Kidney tubule cell (primary cell): ENCODE data around the gene PDZD2.
A peak's percentile ranks its signal among the peaks of the same experiment; 100 is the strongest.
"Not testable (repeated sequence)": the region's sequence is repeated elsewhere in the genome, so short reads cannot be mapped to it uniquely, and the experiment has no call there.

Experiments
- DNase-seq: peaks from one replicate; pipeline ENCODE4 v3.0.0-alpha.2; 2018; ENCODE audit warnings: low spot score

The PDZD2 gene

DNA sequence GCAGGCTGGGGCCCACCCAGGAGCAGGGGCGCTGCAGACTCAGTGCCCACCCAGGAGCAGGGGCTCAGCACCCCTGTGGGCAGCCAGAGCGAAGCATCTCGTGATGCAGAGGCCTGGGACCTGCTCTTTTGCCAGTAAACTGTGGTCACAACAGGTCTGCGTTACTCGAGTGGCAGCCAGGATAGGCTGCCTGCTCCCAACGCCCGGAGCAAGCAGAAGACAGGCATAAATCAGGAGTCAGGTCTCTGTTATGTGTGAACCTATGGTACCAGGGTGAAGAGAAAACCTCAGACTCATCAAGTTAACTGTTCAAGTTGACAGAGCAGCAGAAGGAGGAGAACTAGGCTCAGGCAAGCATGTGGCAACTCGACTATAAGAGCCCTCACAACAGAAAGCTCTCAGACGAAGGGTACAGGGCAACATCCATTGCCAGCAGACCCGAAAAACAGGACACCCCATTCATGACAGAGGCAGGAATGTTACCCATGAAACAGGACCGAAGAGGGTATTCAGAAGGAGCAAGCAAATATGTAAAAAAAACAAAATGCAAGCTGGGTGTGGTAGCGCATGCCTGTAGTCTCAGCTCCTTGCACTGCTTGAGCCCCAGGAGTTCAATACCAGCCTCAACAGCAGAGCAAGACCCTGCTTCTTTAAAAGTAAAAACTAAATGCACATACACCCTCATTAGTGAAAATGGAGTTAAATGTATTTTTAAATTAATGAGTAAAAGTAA lies 463.5 kb downstream of the PDZD2 start:
- DNase-seq, result no peak

DNA sequence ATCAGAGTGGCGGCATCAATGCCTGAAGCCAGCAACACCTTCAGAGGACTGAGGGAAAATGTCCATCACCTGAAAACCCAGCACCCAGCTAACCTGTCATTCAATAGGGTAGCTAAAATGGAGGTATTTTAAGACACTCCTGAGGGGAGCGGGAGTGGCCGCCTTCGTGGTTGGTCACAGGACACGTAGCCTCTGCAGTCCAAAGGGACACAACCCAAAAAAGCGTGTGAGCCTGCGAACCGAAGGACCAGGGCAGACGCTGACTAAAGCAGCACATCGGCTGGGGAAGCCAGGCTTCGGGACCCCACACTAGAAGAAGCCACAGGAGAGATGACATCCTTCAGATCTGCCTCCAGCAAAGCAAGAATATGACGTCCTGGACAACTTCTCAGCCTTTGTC lies 464.6 kb downstream of the PDZD2 start:
- DNase-seq, result no peak

DNA sequence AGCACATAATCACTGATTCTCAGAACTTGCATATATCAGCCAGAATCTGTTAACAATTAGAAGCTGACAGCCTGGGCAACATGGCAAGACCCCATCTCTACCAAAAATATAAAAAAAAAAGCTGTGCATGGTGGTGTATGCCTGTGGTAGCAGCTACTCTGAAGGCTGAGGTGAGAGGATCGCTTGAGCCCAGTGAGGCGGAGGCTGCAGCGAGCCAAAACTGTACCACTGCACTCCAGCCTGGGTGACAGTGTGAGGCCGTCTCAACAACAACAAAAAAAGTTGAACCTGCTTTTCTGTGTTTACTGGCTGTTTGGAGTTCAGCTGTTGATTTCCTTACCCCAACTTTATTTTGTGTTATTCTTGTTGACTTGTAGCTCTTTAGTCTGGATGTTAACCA lies 468.4 kb downstream of the PDZD2 start:
- DNase-seq, result no peak

DNA sequence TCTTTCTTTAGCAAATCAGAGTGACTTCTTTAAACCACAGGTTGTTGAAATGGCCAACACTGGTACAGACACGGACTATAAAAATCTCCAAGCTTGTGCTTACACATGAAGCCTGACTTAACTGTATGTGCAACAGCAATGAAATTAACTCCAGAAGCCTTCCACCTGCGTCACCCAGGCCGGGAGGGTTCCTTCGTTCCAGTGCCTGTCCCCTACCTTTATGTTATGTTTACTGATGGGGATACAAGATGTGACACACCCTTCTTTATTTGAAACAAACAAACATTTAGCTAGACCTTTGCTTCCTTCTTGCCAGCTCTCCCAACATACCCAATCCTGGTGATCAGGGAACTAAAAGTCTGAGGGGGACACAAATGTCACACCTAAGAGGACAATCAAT lies 469.2 kb downstream of the PDZD2 start:
- DNase-seq, result no peak

DNA sequence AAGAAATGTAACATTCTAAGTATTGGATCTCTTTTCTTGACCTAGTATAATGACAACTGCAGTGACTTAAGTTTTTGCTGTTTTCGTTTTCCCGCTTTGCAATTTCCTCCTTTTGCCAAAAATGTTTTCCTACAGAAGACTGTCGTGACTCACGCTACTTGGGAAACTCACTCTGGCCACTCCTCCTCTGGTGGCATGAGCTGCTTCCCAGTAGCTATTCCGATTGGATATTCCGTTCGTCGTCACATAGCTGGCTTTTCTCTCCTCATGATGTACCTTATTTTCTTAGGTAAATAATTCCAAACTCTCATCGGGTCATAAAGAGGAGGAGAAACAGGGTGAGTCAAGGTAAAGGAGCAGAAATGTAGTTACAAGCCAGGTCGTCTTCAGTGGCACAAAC lies 470.3 kb downstream of the PDZD2 start:
- DNase-seq, result no peak

DNA sequence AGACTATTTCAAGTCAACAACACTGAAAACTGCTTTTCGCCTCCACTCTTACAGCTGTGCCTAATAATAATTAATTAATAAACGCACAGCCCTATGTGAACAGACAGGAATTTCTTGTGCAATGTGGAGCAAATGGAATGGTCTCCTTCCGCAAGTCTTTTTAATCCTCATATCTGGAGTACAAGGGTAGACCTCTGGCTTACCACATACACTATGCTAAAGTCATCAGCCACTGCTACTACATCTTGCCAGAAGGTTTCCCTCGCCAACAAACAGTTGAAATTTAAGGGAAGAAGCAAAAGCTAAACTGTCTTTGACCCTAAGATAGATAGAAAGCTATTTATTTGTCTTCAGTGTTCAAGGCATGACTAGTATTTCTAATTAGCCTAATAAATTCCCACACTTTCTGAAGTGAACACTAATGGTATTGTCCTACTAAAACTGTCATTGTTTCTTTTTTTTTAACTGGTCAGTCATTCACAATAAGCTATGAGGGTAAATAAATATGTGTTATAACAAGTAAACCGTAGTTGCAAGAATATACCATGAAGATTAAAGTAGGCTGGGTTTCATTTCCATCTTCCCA lies 471.3 kb downstream of the PDZD2 start:
- no peak for DNase-seq

DNA sequence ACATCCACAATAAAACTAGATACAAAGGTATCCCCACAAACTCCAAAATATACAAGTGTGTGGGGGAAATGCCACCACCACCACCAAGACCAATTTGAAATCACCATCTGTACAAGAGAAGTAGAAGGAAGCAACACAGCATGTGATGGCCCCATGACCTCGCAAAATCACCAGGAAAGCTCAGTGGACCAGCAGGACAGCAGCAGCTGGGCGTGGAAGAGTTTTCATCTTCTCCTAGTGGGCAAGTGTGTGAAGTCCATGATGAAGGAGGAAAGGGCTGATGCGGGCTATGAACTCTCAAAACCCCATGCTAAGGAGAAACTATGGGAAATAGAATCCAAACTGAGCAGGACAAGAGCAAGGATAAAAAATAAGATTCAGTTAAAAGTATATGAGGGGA lies 477.1 kb downstream of the PDZD2 start:
- DNase-seq, result no peak

DNA sequence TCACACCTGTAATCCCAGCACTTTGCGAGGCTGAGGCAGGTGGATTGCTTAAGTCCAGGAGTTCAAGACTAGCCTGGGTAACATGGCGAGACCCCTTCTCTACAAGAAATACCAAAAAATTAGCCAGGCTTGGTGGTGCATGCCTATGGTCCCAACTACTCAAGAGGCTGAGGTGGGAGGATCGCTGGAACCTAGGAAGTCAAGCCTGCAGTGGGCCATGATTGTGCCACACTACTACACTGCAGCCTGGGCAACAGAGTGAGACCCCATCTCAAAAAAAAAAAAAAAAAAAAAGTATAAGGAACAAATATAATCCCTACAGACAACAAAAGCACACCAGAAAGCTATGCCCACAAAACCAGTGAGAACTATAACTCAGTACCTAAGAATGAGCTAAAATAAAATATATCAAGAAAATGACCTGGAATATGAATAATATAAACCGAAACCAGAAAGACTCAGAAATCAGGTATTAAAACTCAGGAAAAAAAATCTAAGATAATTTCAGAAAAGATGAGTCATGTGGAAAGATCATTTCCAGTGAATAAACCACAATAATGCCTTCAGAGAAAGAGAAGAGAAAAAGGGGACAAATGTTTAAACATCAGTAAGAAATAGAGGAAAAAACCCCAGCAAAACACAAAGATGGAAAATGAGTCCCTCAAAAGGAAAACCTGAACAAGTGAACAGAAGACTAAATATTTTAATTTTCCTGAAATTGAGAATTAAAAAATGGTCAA lies 477.8 kb downstream of the PDZD2 start:
- DNase-seq, result no peak

DNA sequence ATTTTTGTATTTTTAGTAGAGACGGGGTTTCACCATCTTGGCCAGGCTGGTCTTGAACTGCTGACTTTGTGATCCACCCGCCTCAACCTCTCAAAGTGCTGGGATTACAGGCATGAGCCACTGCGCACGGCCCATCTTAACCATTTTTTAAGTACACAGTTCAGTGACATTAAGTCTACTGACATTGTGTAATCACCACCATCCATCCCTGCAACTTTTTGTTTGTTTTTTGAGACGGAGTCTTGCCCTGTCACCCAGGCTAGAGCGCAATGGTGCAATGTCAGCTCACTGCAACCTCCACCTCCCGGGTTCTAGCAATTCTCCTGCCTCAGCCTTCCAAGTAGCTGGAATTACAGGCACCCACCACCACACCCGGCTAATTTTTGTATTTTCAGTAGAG lies 480.0 kb downstream of the PDZD2 start:
- DNase-seq, result not testable (repeated sequence)

DNA sequence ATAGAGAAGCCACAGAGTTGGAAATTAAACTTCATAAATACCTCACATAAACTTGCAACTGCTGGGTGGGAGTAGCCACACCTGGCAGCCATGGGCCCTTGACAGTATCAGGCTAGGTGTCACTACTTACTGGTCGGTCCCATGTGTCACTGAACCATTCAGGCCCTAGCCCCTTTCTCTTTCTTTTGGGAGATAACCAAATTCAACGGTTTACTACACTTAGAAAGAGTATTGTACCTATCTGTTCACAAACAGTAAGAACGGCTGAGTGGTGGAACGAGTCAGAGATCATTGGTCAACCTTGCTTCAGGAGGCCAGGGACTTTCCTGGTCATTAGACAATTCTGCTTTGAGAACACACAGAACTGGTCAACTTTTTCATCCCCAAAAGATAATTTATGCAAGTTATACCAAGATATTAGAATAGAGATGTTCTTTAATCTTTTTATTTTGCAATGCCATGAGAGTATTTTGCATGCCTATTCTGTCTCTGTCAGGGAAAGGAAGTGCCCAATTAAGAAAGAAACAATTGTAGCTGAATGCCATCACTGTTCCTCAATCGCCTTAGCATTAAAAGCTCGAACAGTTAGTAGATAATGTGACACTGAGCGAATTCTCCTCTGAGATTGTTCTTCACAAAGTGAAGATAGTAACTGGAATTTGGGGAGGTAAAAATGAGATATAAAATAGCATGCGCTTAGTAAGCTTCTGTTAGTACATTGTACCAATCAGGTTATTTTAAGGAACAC lies 484.3 kb downstream of the PDZD2 start:
- DNase-seq, result peak; percentile 11

DNA sequence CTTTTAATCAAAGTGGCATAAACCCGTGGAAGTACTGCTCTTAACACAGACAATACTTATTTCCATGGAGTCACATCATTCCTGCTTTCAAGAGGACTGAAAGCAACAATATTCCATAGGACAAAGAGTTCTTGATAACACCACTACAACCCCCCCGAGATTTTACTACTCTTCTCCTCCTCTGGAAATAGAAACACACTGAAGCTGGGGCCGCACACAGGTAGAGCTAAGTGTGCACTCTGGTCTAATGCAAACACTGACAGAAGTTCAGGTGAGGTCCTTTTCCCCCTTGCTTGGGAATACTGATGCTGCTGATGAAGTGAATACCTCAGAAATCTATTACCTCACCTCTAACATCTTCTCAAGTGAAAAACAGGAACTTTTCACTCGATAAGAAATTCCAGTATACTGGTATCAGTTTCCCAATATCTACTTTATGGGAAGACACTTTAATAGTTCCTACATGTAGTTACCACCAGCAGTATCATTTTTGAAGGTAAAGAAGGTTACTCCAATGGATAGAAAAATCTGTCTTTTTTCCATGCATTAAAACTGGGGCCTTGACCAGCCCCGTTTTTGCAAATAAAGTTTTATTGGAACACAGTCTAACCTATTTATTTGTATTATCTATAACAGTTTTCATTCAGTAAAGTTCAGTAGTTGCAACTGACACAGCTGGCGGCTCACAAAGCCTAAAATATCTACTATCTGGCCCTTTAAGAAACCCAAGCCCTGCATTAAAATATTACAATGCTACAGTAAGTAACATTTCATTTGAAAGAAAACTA lies 485.2 kb downstream of the PDZD2 start:
- DNase-seq, result no peak

DNA sequence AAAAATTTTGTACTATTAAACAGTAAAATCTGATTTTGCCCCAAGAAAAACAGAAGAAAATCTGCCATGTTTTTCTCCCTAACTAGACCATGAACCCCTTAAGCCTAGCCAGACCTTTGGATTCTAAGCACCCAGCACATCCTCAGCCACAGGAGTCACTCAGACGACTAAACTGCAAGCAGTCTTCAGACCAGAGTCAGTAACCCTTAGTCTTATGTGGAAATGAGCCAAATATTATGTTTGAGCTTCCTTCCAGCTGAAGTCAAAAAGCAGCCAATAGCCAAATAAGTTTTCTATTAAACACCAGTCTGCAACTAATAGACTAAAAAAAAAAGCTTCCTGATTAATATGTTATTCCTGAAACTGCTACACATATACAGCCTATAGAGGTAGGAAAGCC lies 487.8 kb downstream of the PDZD2 start:
- DNase-seq, result peak; percentile 10

DNA sequence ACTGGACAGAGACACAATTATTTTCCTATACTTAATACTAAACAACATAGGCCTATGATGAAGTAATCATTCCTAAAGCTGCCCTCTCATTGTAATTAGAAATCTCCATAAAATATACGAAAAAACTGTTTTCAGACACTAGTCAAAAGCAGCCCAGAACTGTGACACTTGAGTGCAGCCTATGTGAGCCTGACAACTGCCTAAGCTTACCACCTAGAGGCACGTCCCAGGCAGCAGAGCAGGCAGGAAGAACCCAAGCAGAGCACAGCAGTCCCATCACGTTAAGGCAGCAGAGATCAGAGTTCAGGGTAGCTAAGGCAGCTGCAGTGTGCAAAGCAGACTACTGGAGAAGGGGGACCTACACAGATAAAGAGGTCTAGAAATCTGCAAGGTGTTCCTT lies 488.8 kb downstream of the PDZD2 start:
- no peak for DNase-seq

DNA sequence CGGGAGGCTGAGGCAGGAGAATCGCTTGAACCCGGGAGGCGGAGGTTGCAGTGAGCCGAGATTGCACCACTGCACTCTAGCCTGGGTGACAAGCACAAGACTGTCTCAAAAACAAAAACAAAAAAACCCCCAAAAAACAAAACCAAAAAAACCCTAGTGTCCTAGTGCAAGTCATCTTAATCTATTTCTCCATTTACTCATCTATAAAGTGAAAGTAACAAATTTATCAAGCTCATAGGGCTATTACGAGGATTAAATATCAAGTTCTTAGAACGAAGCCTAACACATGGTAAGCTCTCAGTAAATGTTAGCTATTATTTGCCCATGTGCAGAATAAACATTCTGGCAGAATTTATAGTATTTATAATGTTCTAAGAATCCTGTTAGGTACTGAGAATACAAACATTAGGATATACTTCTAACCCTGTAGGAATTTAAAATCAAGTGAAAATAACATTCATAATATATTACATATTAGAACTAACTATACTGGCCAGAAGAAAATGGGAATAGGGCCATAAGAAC lies 490.2 kb downstream of the PDZD2 start:
- DNase-seq, result no peak

DNA sequence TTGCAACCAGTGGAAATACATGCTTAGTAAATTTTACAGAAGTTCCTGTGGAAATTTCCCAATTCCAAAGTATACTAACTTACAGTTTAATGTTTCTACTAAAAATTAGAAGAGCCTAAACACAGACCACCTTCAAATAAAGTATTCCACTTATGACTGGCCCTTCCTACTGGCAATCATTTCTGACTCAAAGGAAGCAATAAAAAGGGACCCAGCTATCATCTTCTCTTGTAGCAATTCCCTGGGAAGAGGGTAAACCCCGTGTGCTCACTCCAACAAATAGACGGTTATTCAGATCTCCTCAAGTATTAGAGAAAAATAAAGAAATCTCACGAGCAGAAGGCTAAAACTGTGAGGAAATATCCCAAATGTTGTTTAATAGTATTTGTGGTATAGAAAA lies 491.9 kb downstream of the PDZD2 start:
- no peak for DNase-seq

DNA sequence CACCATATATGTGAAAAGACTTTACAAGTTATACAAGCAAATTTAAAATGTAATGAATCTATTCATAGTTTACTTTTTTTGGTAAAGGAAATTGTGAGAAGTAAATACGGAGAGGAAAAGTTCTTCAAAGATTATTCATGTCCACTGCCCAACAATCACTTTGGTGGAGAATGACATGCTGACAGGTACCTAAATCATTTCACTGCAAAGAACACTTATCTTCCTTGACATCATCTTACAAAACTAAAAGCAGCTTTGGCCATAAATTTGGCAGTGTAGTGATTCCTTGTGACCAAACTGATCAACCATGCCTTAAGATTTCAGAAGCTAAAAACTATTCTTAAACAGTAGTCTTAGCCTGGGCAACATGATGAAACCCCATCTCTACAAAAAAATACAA lies 492.7 kb downstream of the PDZD2 start:
- DNase-seq, result no peak

DNA sequence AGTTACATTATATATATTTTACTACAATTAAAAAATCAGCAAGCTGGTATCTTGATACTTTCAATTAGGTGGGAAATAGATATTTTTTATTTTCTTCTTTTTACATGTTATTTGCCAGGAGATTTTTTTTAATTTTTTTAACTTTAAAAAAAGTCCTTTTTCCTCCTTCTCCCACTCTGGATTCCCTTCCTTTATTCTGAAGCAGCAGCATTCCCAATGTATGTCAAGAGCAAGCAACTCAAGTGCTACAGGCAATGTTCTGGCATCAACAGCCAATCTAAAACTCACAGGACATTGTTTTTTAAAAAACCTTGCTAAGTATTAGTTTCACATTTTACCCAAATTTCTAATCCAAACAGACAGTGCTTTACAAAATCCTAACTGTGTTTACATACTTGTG lies 493.8 kb downstream of the PDZD2 start:
- DNase-seq, result no peak

DNA sequence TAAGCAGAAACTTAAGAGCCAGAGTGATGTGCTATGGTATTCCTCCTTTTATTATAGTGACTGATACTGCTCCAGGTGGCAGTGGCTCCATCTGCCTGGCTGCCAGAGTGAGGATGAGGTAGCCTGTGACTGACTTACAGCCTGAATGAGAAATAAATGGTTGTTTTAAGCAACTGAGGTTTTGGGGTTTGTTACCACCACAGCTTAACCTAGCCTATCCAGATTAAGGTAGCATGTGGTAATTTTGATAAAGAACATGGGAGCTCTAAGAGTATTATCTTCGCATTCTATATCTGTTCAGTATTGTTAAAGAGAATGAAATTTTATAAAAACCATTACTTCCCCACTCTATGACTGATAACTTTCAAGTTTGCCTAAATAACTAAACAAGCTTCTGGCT lies 496.2 kb downstream of the PDZD2 start:
- no peak for DNase-seq

DNA sequence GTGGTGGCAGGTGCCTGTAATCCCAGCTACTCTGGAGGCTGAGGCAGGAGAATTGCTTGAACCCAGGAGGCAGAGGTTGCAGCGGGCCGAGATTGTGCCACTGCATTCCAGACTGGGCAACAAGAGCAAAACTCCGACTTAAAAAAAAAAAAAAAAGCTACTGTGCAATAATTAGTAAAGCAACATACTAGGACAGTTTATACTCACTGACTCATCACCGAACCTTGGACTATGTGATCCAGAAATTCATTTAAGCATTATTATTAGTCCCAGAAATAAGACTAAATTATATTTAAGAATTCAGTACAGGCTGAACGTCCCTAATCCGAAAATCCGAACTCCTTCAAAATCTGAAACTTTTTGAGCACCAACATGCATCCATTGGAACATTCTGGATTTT lies 497.4 kb downstream of the PDZD2 start:
- no peak for DNase-seq

DNA sequence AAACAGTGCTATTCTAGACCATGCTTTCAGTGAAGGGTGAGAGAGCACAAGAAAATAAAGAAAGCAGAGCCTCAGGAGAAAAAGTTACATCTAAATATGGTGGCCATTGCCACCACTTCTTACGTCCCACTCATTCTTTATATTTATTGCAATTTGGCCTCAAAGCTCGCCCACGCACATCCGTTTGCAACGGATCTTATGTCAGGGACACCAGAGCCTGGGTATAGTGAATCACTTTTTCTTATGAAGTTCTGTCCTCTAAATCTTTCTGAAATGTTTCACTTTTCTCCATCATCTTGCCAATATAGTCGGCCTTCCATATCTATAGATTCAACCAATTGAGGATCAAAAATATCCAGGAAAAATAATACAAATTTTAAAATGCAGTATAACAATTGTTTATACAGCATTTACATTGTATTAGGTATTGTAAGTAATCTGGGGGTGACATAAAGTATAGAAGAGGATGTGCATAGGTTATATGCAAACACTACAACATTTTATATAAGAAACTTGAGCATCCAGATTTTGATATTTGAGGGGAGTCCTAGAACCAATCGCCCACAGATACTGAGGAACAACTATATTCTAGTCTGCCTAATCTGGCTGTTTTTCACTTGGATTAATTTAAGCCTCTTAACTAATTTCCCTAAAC lies 500.0 kb downstream of the PDZD2 start:
- no peak for DNase-seq
